Left lung (tissue), 10 donors: ENCODE measurements around the gene BRSK2. TPM values are rescaled to one million over a fixed set of nuclear protein-coding genes. Genes with fewer than 3 reads are reported as not detected.

ENCODE experiments used
- ATAC-seq: fragments of 200-7000 bp; cut with Tn5 transposase; one replicate; pipeline ENCODE4 v1.9.1; 2020; ENCODE audit warnings: moderate library complexity
- DNase-seq, 4 donors: peaks; one replicate each; pipeline ENCODE4 v3.0.0-alpha.2; 2013 to 2020
- H3K27ac ChIP-seq, 2 donors: fragments of 200-600 bp; sonication (generic) in 1 of 2; one replicate each; pipeline versions ENCODE4 v1.5.0 to v1.8.0; 2020 to 2021
- H3K27me3 ChIP-seq, 2 donors: fragments of 200-600 bp; sonication (generic) in 1 of 2; one replicate each; pipeline versions ENCODE4 v1.5.0 to v1.8.0; 2020 to 2021
- H3K36me3 ChIP-seq, 2 donors: fragments of 200-600 bp; sonication (generic) in 1 of 2; one replicate each; pipeline versions ENCODE4 v1.5.0 to v1.8.0; 2020 to 2021
- H3K4me1 ChIP-seq, 2 donors: fragments of 200-600 bp; one replicate each; pipeline ENCODE4 v1.8.0; 2021
- H3K4me3 ChIP-seq, 2 donors: fragments of 200-600 bp; sonication (generic) in 1 of 2; one replicate each; pipeline versions ENCODE4 v1.5.0 to v1.8.0; 2020 to 2021; ENCODE audit warnings: mild to moderate bottlenecking in 1 of 2
- H3K9me3 ChIP-seq, 2 donors: fragments of 200-600 bp; sonication (generic) in 1 of 2; one replicate each; pipeline versions ENCODE4 v1.5.0 to v1.8.0; 2020 to 2021
- intact Hi-C, 2 donors: fragments of 100-400 bp; cut with DNase I; formaldehyde crosslinking; loops; one replicate each; pipeline versions ENCODE4 v1.11.2 to v1.14.2; 2022
- polyA plus RNA-seq, 6 donors: library from polyadenylated mRNA; unstranded; fragments of 120-200 nt; gene quantifications; one replicate each; pipeline ENCODE4 v1.2.1, GENCODE V29; 2013; ENCODE audit not compliant: insufficient read length in 6 of 6
- total RNA-seq, 2 donors: library from RNA; stranded (reverse); fragmentation: NEBNext Ultra II Directional; extraction: Animal tissue kit (Norgen Biotek cat#: 25700); gene quantifications; one replicate each; pipeline ENCODE4 v1.2.1, GENCODE V29; 2021
- TF ChIP-seq, protein P1 (sequence below), 2 donors: fragments of 200-600 bp; sonication (generic) in 1 of 2; IDR thresholded peaks; one replicate each; pipeline versions ENCODE4 v1.5.0 to v1.8.0; 2021; ENCODE audit warnings: antibody characterized with exemption in 2 of 2
- donor health status: DM: no; HTN: yes; CAD: no.
- donor health status: DM: no; HTN: no; CAD: no.

Gene BRSK2
- total and polyA plus RNA-seq, 8 donors: 0.13 to 1.1 (median 0.69) TPM

DNA sequence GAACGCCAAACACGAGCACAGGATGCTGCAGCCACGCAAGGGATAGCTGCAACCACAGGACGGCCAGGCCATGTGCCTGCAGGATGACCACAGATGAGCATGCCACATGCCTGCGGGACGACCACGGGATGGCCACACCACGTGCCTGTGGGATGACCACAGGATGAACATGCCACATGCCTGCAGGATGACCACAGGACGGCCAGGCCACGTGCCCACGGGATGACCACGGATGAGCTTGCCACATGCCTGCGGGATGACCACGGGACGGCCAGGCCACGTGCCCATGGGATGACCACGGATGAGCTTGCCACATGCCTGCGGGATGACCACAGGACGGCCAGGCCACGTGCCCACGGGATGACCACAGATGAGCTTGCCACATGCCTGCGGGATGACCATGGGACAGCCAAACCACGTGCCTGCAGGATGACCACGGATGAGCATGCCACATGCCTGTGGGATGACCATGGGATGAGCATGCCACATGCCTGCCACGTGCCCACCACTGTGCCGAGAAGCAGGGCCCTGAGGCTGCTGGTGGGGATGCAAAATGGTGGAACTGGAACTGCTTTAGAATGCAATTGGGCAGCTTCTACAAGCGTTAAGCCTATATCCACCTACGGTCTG is 109.6 kb downstream of the BRSK2 start:
- intact Hi-C loops: no loop called here
- Histone ChIP-seq H3K27me3 (no peaks in the 10 kb centered on the region), H3K9me3 (no peaks in the 10 kb centered on the region), H3K27ac (no peak overlapping the region), H3K4me3 (no peak overlapping the region), H3K4me1 (peaks cover 14 to 28% of the 10 kb centered on the region in 2 donors), H3K36me3 (peaks cover 0 to 15% of the 10 kb centered on the region in 2 donors)
- ATAC-seq (no peak), DNase-seq (peak in 1 of 4 donors; percentile 11)
- TF ChIP-seq, protein P1, sequence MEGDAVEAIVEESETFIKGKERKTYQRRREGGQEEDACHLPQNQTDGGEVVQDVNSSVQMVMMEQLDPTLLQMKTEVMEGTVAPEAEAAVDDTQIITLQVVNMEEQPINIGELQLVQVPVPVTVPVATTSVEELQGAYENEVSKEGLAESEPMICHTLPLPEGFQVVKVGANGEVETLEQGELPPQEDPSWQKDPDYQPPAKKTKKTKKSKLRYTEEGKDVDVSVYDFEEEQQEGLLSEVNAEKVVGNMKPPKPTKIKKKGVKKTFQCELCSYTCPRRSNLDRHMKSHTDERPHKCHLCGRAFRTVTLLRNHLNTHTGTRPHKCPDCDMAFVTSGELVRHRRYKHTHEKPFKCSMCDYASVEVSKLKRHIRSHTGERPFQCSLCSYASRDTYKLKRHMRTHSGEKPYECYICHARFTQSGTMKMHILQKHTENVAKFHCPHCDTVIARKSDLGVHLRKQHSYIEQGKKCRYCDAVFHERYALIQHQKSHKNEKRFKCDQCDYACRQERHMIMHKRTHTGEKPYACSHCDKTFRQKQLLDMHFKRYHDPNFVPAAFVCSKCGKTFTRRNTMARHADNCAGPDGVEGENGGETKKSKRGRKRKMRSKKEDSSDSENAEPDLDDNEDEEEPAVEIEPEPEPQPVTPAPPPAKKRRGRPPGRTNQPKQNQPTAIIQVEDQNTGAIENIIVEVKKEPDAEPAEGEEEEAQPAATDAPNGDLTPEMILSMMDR (IDR thresholded peaks at IDR 0.05): no peak

DNA sequence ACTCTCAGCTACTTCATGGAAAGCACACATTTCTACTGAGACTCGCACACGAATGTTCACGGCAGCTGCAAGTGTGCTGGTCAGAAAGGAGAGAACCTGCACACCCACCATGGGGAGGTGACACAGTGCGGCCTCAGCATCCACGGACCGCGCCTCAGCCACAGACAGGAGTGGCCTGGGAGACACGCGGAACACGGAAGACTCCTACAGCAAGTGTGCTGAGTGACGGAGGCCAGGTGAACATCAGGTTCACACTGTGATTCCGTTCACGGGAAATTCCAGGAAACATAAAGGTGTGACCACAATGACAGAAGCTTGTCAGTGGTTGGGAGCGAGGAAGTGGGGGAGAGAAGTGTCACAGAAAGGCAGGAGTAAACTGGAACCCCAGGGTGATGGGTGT is 110.2 kb downstream of the BRSK2 start:
- no peak for ATAC-seq
- Histone ChIP-seq H3K27me3 (no peaks in the 10 kb centered on the region), H3K9me3 (no peaks in the 10 kb centered on the region), H3K4me1 (peaks cover 14 to 26% of the 10 kb centered on the region in 2 donors), H3K4me3 (no peak overlapping the region), H3K36me3 (peaks cover 0 to 15% of the 10 kb centered on the region in 2 donors), H3K27ac (no peak overlapping the region)
- TF ChIP-seq, protein P1 (IDR thresholded peaks at IDR 0.05): no peak
- peak in 1 of 4 donors; percentile 13 for DNase-seq
- intact Hi-C loops: no loop called here

- DNase-seq: peak in 2 of 4 donors; percentile 19 to 56
- Histone ChIP-seq H3K27me3 (no peaks in the 10 kb centered on the region), H3K4me1 (peaks cover 14 to 26% of the 10 kb centered on the region in 2 donors), H3K36me3 (peaks cover 0 to 15% of the 10 kb centered on the region in 2 donors), H3K27ac (no peak overlapping the region), H3K9me3 (no peaks in the 10 kb centered on the region), H3K4me3 (no peak overlapping the region)
- intact Hi-C loops: no loop called here
- TF ChIP-seq, protein P1 (IDR thresholded peaks at IDR 0.05): no peak
- no peak for ATAC-seq
Measured at GRCh38 chr11:1500466-1501420, 111.0 kb downstream of the BRSK2 start.

GRCh38 chr11:1501421-1502167 is 111.9 kb downstream of the BRSK2 start:
- no peaks in the 10 kb centered on the region for H3K27me3 ChIP-seq
- no peaks in the 10 kb centered on the region for H3K9me3 ChIP-seq
- H3K4me3 ChIP-seq: no peak overlapping the region
- peak in 1 of 4 donors; percentile 68 for DNase-seq
- intact Hi-C loops: no loop called here
- peaks cover 0 to 15% of the 10 kb centered on the region in 2 donors for H3K36me3 ChIP-seq
- peaks cover 14 to 26% of the 10 kb centered on the region in 2 donors for H3K4me1 ChIP-seq
- no peak overlapping the region for H3K27ac ChIP-seq
- ATAC-seq: no peak
- TF ChIP-seq, protein P1 (IDR thresholded peaks at IDR 0.05): no peak
